Measurements from ENCODE around the gene ZNF619. TPM values are rescaled to one million over a fixed set of nuclear protein-coding genes. Genes with fewer than 3 reads are reported as not detected.

The ZNF619 gene
- 5.4 TPM for total RNA-seq

DNA sequence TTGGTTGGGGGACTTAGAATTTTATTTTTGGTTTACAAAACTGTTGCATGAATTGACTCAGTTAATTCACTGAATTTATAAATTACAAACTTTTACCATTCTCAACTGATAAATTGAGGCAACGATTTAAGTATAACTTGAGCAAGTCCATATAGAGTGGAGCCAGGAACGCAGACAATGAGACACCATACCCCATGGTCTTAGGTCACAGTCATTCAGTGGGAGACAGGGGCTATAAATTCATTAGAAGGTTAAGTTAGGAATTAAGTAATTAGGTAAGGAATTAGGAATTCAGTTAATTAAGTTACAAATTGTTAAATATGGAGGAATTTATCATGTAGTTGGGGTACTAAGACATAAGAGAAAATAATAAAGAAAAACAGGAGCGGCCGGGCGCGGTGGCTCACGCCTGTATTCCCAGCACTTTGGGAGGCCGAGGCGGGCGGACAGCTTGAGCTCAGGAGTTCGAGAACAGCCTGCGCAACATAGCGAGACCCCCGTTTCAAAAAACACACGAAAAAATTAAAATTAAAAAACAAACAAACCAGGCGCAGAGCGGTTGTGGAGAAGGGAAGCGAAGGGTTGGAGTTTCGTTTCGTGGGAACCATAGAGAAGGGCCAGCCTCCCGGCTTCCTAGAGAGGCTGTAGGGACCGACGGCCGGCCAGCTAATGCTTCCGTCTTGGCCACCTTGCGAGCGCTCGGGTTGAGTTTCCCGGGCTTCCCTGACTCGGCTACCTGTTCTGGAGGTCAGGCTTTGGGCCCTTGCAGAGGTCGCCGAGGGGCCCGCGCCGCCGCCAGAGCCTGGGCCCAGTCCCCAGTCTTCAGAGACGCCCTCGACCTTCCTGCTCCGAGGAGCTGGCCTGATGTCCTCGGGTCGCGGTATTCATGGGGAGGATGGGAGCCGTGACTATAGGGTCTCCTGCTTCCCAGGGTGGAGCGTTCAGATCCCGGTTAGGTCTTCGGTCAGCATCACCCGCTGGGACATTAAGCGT, at the start of gene ZNF619:
Gene ZNF619 (plus strand): TSS at position 645 of the 993 bp plus-strand sequence. CDS start 858 bp downstream, outside the sequence.
- Histone ChIP-seq H3K9me3 (ENCODE audit: low read depth, low read length) (no peaks in the 10 kb centered on the region), H3K4me3 (ENCODE audit: low read length) (peak within 1 kb of the TSS; percentile 83), H3K27me3 (ENCODE audit: insufficient read depth, low read length) (no peaks in the 10 kb centered on the region), H3K4me1 (ENCODE audit: insufficient read depth, low read length) (peaks cover 16% of the 10 kb centered on the region)

DNA sequence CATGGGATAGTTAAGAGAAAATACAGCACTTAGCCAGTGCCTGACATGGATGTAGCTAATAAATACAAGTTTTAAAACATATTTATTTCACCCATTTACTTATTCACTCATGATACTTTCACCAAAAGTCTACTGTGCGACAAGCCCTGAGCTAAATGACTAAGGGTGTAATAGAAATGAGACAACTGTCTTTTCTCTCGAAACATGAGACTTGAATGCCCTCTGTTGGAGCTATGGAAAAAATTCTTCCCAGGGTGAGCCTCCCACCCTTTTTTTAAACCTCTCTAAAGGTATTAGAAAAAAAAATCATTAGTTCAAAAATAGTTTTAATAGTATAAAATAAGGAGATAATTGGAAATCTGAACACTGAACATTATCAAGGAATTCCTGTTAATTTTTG, 44.1 kb upstream of the ZNF619 start:
- no peak overlapping the region for H3K4me3 ChIP-seq (ENCODE audit: low read length)
- H3K9me3 ChIP-seq (ENCODE audit: low read depth, low read length) = no peaks in the 10 kb centered on the region
- H3K27me3 ChIP-seq (ENCODE audit: insufficient read depth, low read length) = no peaks in the 10 kb centered on the region
- H3K4me1 ChIP-seq (ENCODE audit: insufficient read depth, low read length) = no peaks in the 10 kb centered on the region

DNA sequence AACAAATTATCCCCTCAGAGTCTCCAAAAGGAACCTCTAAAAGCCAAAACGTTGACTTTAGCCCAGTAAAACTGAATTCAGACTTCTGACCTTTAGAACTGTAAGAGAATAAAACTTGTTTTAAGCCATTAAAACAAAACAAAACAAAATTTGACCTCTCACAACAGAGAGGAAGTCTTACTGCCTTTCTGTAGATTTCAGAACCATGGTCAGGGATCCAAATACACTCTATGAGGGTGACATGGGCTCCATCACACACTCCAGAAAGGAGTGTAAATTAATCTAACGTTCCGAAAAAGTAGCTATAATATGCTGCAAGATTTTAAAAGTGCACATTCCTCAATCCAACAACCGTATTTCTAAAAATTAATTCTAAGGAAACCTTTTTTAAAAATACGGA, 39.0 kb upstream of the ZNF619 start:
- Histone ChIP-seq H3K4me1 (ENCODE audit: insufficient read depth, low read length) (no peaks in the 10 kb centered on the region), H3K9me3 (ENCODE audit: low read depth, low read length) (no peaks in the 10 kb centered on the region), H3K4me3 (ENCODE audit: low read length) (no peak overlapping the region), H3K27me3 (ENCODE audit: insufficient read depth, low read length) (no peaks in the 10 kb centered on the region)

DNA sequence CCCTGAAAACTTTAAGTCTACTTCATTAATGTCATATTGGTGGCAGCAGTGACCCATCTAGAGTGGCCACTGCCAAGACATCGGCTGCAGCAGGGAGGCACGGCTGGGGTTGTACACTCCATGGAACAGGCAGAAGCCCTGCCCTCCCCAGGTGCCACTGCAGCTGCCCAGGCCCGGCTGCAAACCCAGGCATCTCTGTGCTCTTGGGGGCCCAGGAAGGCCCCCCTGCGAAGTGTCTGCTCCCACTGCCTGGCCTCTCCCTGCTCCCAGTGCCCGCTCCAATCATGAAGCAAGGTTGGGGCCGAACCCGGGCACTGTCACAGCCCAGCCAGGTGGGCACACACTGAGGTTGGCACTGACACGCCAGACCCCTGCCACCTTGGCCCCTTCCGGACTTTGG, 31.9 kb upstream of the ZNF619 start:
- no peaks in the 10 kb centered on the region for H3K27me3 ChIP-seq (ENCODE audit: insufficient read depth, low read length)
- no peaks in the 10 kb centered on the region for H3K4me1 ChIP-seq (ENCODE audit: insufficient read depth, low read length)
- no peak overlapping the region for H3K4me3 ChIP-seq (ENCODE audit: low read length)
- no peaks in the 10 kb centered on the region for H3K9me3 ChIP-seq (ENCODE audit: low read depth, low read length)

DNA sequence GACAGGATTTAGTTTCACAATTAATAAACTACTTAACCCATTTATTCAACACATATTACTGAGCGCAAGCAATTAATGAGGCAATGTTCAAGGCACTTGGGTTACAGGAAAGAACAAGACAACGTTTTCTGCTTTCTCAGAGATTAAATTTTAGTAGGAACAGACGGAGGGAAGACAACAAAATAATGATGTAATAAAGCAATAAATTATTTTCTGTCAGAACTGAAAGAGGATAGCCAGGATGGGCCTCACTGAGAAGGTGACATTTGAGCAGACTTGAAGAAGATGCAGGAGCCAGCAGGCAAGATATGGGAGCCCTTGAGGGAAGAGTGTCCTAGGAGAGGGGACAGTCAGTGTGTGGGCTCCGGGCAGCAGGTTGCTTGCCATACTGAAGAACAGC, 31.0 kb upstream of the ZNF619 start:
- H3K9me3 ChIP-seq (ENCODE audit: low read depth, low read length) = no peaks in the 10 kb centered on the region
- no peaks in the 10 kb centered on the region for H3K4me1 ChIP-seq (ENCODE audit: insufficient read depth, low read length)
- H3K27me3 ChIP-seq (ENCODE audit: insufficient read depth, low read length) = no peaks in the 10 kb centered on the region
- no peak overlapping the region for H3K4me3 ChIP-seq (ENCODE audit: low read length)

DNA sequence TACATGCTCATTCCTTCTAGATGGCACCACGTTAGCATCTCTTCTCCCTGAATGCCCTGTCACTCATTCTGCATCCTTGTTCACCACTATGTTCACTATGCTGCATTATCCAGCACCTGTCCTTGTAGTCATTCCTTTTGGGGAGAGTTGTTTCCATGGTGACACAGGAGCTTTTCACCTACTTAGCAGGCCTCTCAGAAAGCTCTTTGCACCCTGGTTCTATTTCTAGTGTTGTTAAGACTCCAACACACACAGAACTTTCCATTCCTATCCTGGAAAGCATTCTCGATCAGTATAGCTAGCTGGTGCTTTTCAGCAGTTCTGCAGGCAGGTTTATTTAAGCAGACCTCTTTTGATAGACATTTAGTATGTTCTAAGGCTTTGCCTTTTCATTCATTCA, 26.5 kb upstream of the ZNF619 start:
- no peaks in the 10 kb centered on the region for H3K9me3 ChIP-seq (ENCODE audit: low read depth, low read length)
- H3K4me1 ChIP-seq (ENCODE audit: insufficient read depth, low read length) = peaks cover 18% of the 10 kb centered on the region
- no peaks in the 10 kb centered on the region for H3K27me3 ChIP-seq (ENCODE audit: insufficient read depth, low read length)
- no peak overlapping the region for H3K4me3 ChIP-seq (ENCODE audit: low read length)

DNA sequence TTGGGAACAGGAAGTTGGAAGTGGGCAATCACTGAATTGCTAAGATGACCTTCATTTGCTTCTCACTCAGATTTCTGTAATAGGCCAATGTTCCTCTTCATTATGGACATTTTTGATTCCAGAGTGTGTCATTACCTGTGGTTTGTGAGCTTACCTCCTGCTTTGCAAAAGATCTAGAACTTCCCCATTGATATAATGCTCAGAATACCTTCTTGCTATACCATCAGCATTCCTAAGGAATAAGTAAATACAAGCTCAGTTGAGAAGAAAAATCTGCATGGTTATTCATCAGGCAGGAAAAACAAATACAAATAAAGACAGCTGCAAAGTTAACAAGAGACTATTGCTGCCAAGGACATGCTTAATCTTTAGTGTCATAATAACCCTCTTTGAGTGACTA, 25.4 kb upstream of the ZNF619 start:
- Histone ChIP-seq H3K9me3 (ENCODE audit: low read depth, low read length) (no peaks in the 10 kb centered on the region), H3K27me3 (ENCODE audit: insufficient read depth, low read length) (no peaks in the 10 kb centered on the region), H3K4me1 (ENCODE audit: insufficient read depth, low read length) (peaks cover 22% of the 10 kb centered on the region), H3K4me3 (ENCODE audit: low read length) (no peak overlapping the region)

DNA sequence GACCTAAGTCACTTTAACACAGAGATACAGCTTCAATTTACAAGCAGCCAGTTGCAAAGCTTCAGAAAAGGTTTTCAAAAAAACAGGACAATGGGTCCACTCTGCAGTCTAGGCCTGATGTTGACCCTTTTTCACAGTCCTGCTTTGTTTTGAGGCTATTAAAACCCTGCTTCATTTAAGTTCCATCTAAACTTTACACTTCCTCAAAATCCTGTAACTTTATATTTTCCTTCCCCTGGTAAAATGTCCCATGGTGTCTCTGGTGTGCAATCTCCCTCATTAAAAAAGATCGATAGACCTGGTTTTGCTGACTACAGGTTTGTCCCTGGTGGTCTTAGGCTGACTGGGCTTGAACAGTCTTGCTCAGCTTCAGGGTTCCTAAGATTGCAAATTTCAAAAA, 24.9 kb upstream of the ZNF619 start:
- Histone ChIP-seq H3K9me3 (ENCODE audit: low read depth, low read length) (no peaks in the 10 kb centered on the region), H3K4me1 (ENCODE audit: insufficient read depth, low read length) (peaks cover 23% of the 10 kb centered on the region), H3K4me3 (ENCODE audit: low read length) (no peak overlapping the region), H3K27me3 (ENCODE audit: insufficient read depth, low read length) (no peaks in the 10 kb centered on the region)

DNA sequence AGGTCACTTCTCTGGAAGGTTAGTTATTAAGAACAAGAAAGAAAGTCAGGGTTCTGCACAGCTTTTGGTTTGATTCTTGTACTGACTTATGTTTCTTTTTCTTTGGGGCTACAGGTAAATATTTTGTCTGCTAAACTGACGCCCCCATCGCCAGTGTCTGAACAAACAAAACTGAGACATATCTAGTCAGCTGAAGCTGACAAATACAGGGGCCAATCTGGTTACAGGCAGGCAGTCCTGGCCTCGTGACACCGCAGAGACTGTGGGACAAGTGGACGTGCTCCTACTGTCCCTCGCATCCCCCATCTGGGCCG, 24.4 kb upstream of the ZNF619 start:
- H3K9me3 ChIP-seq (ENCODE audit: low read depth, low read length) = no peaks in the 10 kb centered on the region
- H3K4me3 ChIP-seq (ENCODE audit: low read length) = peak overlapping the region; percentile 60
- peaks cover 24% of the 10 kb centered on the region for H3K4me1 ChIP-seq (ENCODE audit: insufficient read depth, low read length)
- no peaks in the 10 kb centered on the region for H3K27me3 ChIP-seq (ENCODE audit: insufficient read depth, low read length)

DNA sequence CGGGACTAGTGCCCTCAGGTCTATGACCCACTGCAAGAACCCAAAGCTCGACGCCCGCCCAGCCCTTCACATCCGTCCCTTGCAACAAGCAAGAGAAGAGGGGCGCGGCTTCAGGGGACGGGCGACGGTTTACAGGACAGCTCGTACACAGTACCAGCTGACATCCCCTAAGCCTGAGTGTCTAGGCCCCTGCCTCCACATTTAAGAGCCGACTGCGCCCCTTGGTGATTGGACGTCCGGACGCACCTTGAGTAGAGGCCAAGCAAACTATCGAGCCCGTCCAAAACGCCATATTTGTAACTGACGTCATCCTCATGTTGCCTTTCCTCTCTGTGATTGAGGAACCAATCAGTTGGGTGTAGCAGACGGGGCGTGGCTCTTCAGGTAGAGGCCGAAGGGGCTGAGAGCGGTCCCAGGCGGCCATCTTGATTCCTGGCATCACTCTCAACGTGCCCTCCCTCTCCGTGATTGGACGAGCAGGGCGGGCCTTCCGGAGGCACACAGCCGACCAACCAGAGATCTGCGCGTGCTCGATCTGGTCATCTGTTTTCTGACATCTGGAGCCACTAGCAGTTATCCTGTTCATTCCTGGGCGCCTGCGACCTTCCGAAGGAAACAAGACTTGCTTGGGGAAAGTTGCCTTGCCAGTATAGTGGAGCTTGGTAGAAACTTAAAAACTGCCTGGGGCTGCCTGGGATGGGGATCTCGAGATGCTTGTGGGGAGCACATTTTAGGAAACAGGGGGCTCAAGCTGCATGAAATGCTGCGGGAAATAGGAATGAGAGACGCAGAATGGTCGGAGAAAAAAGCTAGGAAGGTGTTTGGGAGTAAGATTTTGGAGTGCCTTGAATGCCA, 23.8 kb upstream of the ZNF619 start:
- no peaks in the 10 kb centered on the region for H3K27me3 ChIP-seq (ENCODE audit: insufficient read depth, low read length)
- H3K4me3 ChIP-seq (ENCODE audit: low read length) = peak overlapping the region; percentile 60
- peaks cover 30% of the 10 kb centered on the region for H3K4me1 ChIP-seq (ENCODE audit: insufficient read depth, low read length)
- no peaks in the 10 kb centered on the region for H3K9me3 ChIP-seq (ENCODE audit: low read depth, low read length)

DNA sequence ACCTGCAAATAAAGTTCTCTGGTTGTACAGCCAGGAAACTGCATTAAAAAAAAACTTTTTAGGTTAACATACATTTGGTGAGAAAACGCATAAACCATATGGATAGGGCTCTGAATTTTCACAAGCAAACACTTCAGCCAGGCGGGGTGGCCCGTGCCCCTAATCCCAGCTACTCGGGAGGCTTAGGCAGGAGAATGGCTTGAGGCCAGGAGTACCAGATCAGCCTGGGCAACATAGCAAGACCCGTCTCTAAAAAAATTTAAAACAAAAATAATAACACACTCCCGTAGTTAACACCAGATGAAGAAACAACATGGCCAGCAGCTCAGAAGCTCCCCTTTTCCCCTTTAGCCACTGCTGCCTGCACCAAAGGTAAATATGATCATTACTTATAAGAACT, 23.0 kb upstream of the ZNF619 start:
- Histone ChIP-seq H3K4me3 (ENCODE audit: low read length) (no peak overlapping the region), H3K9me3 (ENCODE audit: low read depth, low read length) (no peaks in the 10 kb centered on the region), H3K4me1 (ENCODE audit: insufficient read depth, low read length) (peaks cover 39% of the 10 kb centered on the region), H3K27me3 (ENCODE audit: insufficient read depth, low read length) (no peaks in the 10 kb centered on the region)

DNA sequence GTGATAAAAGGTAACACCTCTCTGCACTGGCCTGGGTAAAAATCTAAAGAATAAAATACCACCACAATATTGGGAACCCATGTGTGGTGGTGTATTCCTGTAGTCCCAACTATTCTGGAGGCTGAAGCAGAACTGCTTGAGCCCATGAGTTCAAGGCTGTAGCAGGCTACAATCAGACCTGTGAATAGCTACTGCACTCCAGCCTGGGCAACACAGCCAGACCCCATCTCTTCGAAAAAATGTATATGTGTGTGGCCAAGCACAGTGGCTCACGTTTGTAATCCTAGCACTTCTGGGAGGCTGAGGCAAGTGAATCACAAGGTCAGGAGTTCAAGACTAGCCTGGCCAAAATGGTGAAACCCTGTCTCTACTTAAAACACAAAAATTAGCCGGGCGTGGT, 21.6 kb upstream of the ZNF619 start:
- Histone ChIP-seq H3K27me3 (ENCODE audit: insufficient read depth, low read length) (no peaks in the 10 kb centered on the region), H3K9me3 (ENCODE audit: low read depth, low read length) (no peaks in the 10 kb centered on the region), H3K4me3 (ENCODE audit: low read length) (no peak overlapping the region), H3K4me1 (ENCODE audit: insufficient read depth, low read length) (peaks cover 40% of the 10 kb centered on the region)

DNA sequence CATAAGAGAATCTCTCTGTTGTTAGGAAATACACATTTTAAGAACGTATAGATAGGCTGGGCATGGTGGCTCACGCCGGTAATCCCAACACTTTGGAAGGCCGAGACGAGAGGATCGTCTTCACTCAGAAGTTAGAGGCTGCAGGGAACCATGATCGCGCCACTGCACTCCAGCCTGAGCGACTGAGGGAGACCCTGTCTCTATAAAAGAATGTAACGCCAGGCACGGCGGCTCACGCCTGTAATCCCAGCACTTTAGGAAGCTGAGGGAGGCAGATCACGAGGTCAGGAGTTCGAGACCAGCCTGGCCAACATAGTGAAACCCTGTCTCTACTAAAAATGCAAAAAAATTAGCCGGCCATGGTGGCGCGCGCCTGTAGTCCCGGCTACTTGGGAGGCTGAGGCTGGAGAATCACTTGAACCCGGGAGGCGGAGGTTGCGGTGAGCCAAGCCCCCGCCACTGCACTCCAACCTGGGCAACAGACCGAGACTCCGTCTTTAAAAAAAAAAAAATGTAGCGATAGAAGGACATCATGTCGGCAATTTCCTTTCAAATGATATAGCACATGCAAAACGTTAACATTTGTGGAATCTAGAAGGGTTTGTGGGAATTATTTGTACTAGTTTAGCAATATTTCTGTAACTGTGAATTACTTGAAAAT, 20.5 kb upstream of the ZNF619 start:
- Histone ChIP-seq H3K27me3 (ENCODE audit: insufficient read depth, low read length) (no peaks in the 10 kb centered on the region), H3K4me1 (ENCODE audit: insufficient read depth, low read length) (peaks cover 40% of the 10 kb centered on the region), H3K9me3 (ENCODE audit: low read depth, low read length) (no peaks in the 10 kb centered on the region), H3K4me3 (ENCODE audit: low read length) (peak overlapping the region; percentile 89)

DNA sequence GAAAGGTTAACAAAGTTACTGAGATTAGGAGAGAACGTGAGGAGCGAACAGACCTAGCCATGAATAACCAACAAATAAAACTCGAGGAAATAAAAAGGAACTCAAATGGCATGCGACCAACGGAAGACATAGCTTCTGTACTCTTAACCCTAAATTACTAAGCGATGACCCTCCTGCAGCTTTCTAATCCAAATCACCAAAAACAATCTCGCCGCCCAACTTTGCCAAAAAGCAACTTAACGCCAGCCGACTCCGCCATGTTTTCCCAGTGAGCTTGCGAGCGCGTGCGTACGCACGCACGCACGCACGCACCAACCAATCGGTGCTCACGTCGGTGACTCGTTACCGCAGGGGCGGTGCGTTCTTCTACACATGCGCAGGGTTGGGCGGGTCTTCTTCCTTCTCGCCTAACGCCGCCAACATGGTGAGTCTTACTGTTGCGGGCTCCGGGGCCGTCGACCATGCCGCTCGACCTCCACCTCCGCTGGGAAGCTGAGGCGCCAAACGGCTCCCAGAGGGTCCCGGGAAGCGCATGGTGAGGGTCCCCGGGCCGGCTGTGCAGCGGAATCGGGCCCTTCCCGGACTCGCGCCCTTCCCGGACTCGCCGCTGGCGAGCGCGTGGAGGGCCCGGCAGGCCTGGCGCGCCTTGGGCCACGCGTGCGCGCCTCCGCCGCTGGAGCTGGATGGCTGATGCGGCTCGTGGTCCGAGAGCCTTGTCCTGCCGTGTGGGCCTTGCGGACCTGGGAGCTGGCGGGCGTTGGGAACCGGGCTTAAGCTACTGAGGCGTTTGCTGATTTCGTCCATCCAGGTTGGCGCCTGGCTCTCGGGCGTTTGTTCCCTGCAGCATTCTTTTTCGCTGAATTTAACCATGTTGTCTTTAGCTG, 19.7 kb upstream of the ZNF619 start, which contains the start of gene RPL14:
Gene RPL14 (plus strand): TSS at position 400 of the 884 bp plus-strand sequence. CDS start 133 bp downstream, at position 533.
- Histone ChIP-seq H3K27me3 (ENCODE audit: insufficient read depth, low read length) (no peaks in the 10 kb centered on the region), H3K4me1 (ENCODE audit: insufficient read depth, low read length) (peaks cover 35% of the 10 kb centered on the region), H3K4me3 (ENCODE audit: low read length) (peak within 1 kb of the TSS; percentile 89), H3K9me3 (ENCODE audit: low read depth, low read length) (no peaks in the 10 kb centered on the region)
